HepG2 (cell line): ENCODE data around the gene KCND2. TPM values are rescaled to one million over a fixed set of nuclear protein-coding genes. Genes with fewer than 3 reads are reported as not detected.

Experiments
- ATAC-seq: fragments of 200-7000 bp; cut with Tn5 transposase; 3 replicates; pipeline ENCODE4 v1.9.1; 2020; ENCODE audit warnings: mild to moderate bottlenecking, moderate library complexity
- BruUV-seq: library from RNA; stranded (reverse); fragments of 400-500 nt; replicated peaks from 2 replicates; lab custom pipeline; 2021; lab: Mats Ljungman, UMichigan
- CTCF ChIA-PET: fragments of 300-600 bp; formaldehyde crosslinking; extraction: SDS; loops from one replicate; lab custom pipeline; 2021; ENCODE audit warnings: low total read pairs, inconsistent platforms, low intra/inter-chr PET ratio; lab: Yijun Ruan, JAX
- POLR2A ChIA-PET: fragments of 350-600 bp; sonication (Branson Sonifier 250); formaldehyde crosslinking; loops from one replicate; lab custom pipeline; 2020; ENCODE audit warnings: antibody characterized with exemption, inconsistent platforms; lab: Yijun Ruan, JAX
- DNase-seq: peaks from one replicate; pipeline ENCODE4 v3.0.0-alpha.2; 2015; ENCODE audit warnings: low spot score
- FAIRE-seq: peaks from 3 replicates; lab custom pipeline; 2011; peaks lifted over from hg19 to GRCh38; lab: Jason Lieb, UNC
- H2AFZ ChIP-seq: one replicate; pipeline ENCODE4 v1.6.1; 2011; ENCODE audit warnings: low read length, inconsistent platforms
- H3K27ac ChIP-seq: fragments of 300-600 bp; 3 replicates; pipeline ENCODE4 v1.8.0; 2011; ENCODE audit warnings: mixed run types, mild to moderate bottlenecking, mixed read lengths, low read length, inconsistent platforms; ENCODE audit not compliant: insufficient read depth; ENCODE audit errors: extremely low read length
- H3K27me3 ChIP-seq, 2 experiments: fragments of 200-600 bp in 1 of 2; 2 replicates in 1 of 2; 3 replicates in 1 of 2; pipeline versions ENCODE4 v1.6.0 to v1.8.0; 2011; ENCODE audit warnings: low read length in 2 of 2, mild to moderate bottlenecking in 2 of 2, moderate library complexity in 2 of 2, inconsistent platforms in 1 of 2; ENCODE audit not compliant: insufficient read depth in 2 of 2, control insufficient read depth in 1 of 2
- H3K36me3 ChIP-seq, 2 experiments: fragments of 200-600 bp in 1 of 2; replicated peaks in 1 of 2; 2 replicates in 1 of 2; 3 replicates in 1 of 2; pipeline versions ENCODE4 v1.5.1 to v1.8.0; 2011; ENCODE audit warnings: low read length in 2 of 2, inconsistent platforms in 1 of 2; ENCODE audit not compliant: insufficient read depth in 2 of 2, control insufficient read depth in 1 of 2
- H3K4me1 ChIP-seq: 2 replicates; pipeline ENCODE4 v1.5.1; 2012; ENCODE audit warnings: low read length, inconsistent platforms; ENCODE audit not compliant: insufficient read depth
- H3K4me2 ChIP-seq: 2 replicates; pipeline ENCODE4 v1.6.0; 2011; ENCODE audit warnings: low read depth, low read length, inconsistent platforms
- H3K4me3 ChIP-seq, 3 experiments: fragments of 200-600 bp in 1 of 3; sonication (generic), shearing (Covaris generic) in 1 of 3; replicated peaks in 1 of 3; 2 replicates each; pipeline ENCODE4 v1.5.1; 2011 to 2016; ENCODE audit warnings: low read length in 3 of 3, inconsistent platforms in 2 of 3, low read depth in 2 of 3, mild to moderate bottlenecking in 2 of 3, control low read depth in 1 of 3, mixed read lengths in 1 of 3; ENCODE audit not compliant: insufficient read depth in 1 of 3
- H3K79me2 ChIP-seq: one replicate; pipeline ENCODE4 v1.6.1; 2011; ENCODE audit warnings: low read length, inconsistent platforms; ENCODE audit not compliant: insufficient read depth
- H3K9ac ChIP-seq: 2 replicates; pipeline ENCODE4 v1.6.0; 2011; ENCODE audit warnings: mild to moderate bottlenecking, low read depth, low read length, inconsistent platforms; ENCODE audit not compliant: insufficient read depth
- H3K9me3 ChIP-seq: 2 replicates; pipeline ENCODE4 v1.5.1; 2012; ENCODE audit warnings: mild to moderate bottlenecking, low read length
- H4K20me1 ChIP-seq: 2 replicates; pipeline ENCODE4 v1.6.0; 2011; ENCODE audit warnings: inconsistent platforms, mild to moderate bottlenecking, low read length, moderate library complexity; ENCODE audit not compliant: insufficient read depth
- ETS1 ChIP-seq: sonication (generic); formaldehyde crosslinking; IDR thresholded peaks from 2 replicates; pipeline ENCODE4 v1.4.0; 2020; ENCODE audit warnings: missing genetic modification reagents
- FLYWCH1 ChIP-seq: sonication (generic); formaldehyde crosslinking; IDR thresholded peaks from 2 replicates; pipeline ENCODE4 v1.8.1; 2023; ENCODE audit warnings: mild to moderate bottlenecking, missing genetic modification reagents
- FOXK2 ChIP-seq: fragments of 450-650 bp; IDR thresholded peaks from 2 replicates; pipeline ENCODE4 v1.6.1; 2016
- MIXL1 ChIP-seq: IDR thresholded peaks from 2 replicates; pipeline ENCODE4 v1.6.1; 2016
- NPAS2 ChIP-seq: sonication (generic); formaldehyde crosslinking; IDR thresholded peaks from 2 replicates; pipeline ENCODE4 v1.8.0; 2022; ENCODE audit warnings: mild to moderate bottlenecking, missing genetic modification reagents, borderline replicate concordance
- REXO4 ChIP-seq: sonication (generic); formaldehyde crosslinking; IDR thresholded peaks from 2 replicates; pipeline ENCODE4 v1.8.0; 2022; ENCODE audit warnings: missing genetic modification reagents, mild to moderate bottlenecking, borderline replicate concordance
- RNF219 ChIP-seq: sonication (generic); formaldehyde crosslinking; IDR thresholded peaks from 2 replicates; pipeline ENCODE4 v1.5.0; 2020; ENCODE audit warnings: mild to moderate bottlenecking, missing genetic modification reagents
- SMC3 ChIP-seq: IDR thresholded peaks from 2 replicates; pipeline ENCODE4 v1.6.1; 2011; ENCODE audit warnings: low read length, improper control_type of control experiment
- STAT5B ChIP-seq: sonication (generic); formaldehyde crosslinking; IDR thresholded peaks from 2 replicates; pipeline ENCODE4 v1.4.0; 2020; ENCODE audit warnings: missing genetic modification reagents
- ZBTB38 ChIP-seq: sonication (generic); formaldehyde crosslinking; IDR thresholded peaks from 2 replicates; pipeline ENCODE4 v1.5.1; 2020; ENCODE audit warnings: mild to moderate bottlenecking, missing genetic modification reagents
- WGBS: methylation state at CpG from one replicate; pipeline ENCODE4 v1.1.6; 2017; ENCODE audit warnings: low lambda C conversion rate; 5-methylcytosine and 5-hydroxymethylcytosine counted together
- in situ Hi-C: cut with HindIII; loops from 2 replicates; pipeline ENCODE4 v1.10.0; 2017; ENCODE audit warnings: low pct_unique_long_range_greater_than_20kb; ENCODE audit not compliant: extremely low pct_ligation_motif_present
- intact Hi-C: fragments of 100-400 bp; cut with micrococcal nuclease; formaldehyde crosslinking; loops from one replicate; pipeline ENCODE4 v1.10.0; 2022; ENCODE audit not compliant: unreplicated experiment
- polyA plus RNA-seq, 8 experiments: library from polyadenylated mRNA; depleted of rRNA in 3 of 8; stranded (reverse) in 7 of 8; unstranded in 1 of 8; fragments of >200 nt; fragmentation: Illumina TruSeq in 4 of 8; extraction: Trizol in 4 of 8; gene quantifications; 2 replicates each; pipeline versions ENCODE4 v1.2.1 to v1.2.3, GENCODE V29; 2011 to 2016; ENCODE audit warnings: low read depth in 4 of 8, missing spikeins in 1 of 8, mixed read lengths in 1 of 8; ENCODE audit not compliant: insufficient read depth in 1 of 8
- total RNA-seq, 5 experiments: library from RNA; depleted of rRNA; stranded (reverse); fragments of >200 nt; fragmentation: Illumina TruSeq; extraction: Trizol; gene quantifications; 2 replicates each; pipeline ENCODE4 v1.2.3, GENCODE V29; 2016; ENCODE audit warnings: low read depth in 1 of 5

The KCND2 gene
- total and polyA plus RNA-seq, 2 of the 13 experiments (the other 11 are each of a cell fraction or from before 2014, with no cell fraction given): not detected

- Histone ChIP-seq H3K4me2 (no peak overlapping the region), H3K27me3 (no peaks in the 10 kb centered on the region), H3K27ac (no peak overlapping the region), H2AFZ (no peak overlapping the region), H3K9ac (no peak overlapping the region), H4K20me1 (no peaks in the 10 kb centered on the region), H3K79me2 (no peaks in the 10 kb centered on the region), H3K9me3 (no peaks in the 10 kb centered on the region), H3K4me1 (no peaks in the 10 kb centered on the region), H3K4me3 (no peak overlapping the region), H3K36me3 (no peaks in the 10 kb centered on the region)
- FAIRE-seq (no peak), ATAC-seq (no peak), DNase-seq (no peak)
- BruUV-seq: no TSS peak
- in situ Hi-C loops (no loop called here), intact Hi-C loops (no loop called here)
- ChIA-PET POLR2A (no interaction called here), CTCF (no interaction called here)
- TF ChIP-seq NPAS2 (no peak), FLYWCH1 (CRISPR knock-in tag) (no peak), SMC3 (no peak), ZBTB38 (CRISPR knock-in tag) (no peak), REXO4 (CRISPR knock-in tag) (no peak), FOXK2 (no peak), STAT5B (CRISPR knock-in tag) (no peak), MIXL1 (CRISPR knock-in tag) (no peak), ETS1 (CRISPR knock-in tag) (no peak), RNF219 (CRISPR knock-in tag) (no peak)
- 17% methylated on average over 3 of the region's 3 CpGs for WGBS
These were observed 195.6 kb downstream of the KCND2 start for GRCh38 chr7:120468611-120469010.
